Fibroblast of skin of scalp (primary cell): ENCODE data around the gene S100Z.
"Not testable (repeated sequence)": the region's sequence is repeated elsewhere in the genome, so short reads cannot be mapped to it uniquely, and the experiment has no call there.

ENCODE experiments used
- DNase-seq: peaks from one replicate; pipeline ENCODE4 v3.0.0-alpha.2; 2013

S100Z gene

DNA sequence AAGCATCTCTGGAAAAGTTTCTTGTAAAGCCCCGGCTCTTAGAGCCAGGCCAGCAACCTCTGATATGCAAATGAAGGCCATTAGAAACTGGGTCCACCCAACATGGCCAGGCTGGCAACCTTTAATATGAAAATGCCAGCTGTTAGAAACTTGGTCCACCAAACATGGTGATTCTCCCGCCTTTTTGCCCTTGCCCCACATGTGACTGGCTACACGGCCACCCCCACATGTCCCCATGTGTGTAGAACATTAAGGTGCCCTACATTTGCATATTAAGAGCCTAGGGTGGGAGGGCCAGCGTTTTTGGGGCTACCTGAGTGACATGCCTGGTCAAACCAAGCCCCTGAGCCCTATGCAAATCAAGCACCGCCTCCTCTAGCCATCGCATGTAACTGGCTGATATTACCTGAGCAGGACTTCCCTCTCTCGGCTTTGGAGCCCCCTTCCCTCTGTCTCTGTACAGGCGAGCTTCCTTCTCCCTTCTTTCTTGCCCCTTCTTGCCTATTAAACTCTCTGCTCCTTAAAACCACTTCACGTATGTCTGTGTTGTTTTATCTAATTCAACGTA, 39.0 kb downstream of the S100Z start:
- no peak for DNase-seq

DNA sequence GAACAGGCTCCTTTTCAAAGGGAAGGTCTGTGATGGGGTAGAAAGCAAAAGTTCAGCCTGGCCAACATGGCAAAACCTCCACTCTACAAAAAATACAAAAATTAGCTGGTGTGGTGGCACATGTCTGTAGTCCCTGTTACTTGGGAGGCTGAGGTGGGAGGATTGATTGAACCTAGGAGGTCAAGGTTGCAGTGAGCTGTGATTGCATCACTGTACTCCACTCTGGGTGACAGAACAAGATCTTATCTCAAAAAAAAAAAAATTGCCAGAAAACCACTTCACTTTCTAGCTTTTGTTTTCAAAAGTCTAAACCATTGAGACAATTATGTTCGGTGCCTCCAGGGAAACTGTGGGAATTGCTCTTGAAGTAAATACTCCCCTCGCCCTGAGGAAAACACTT, 43.5 kb downstream of the S100Z start:
- no peak for DNase-seq

DNA sequence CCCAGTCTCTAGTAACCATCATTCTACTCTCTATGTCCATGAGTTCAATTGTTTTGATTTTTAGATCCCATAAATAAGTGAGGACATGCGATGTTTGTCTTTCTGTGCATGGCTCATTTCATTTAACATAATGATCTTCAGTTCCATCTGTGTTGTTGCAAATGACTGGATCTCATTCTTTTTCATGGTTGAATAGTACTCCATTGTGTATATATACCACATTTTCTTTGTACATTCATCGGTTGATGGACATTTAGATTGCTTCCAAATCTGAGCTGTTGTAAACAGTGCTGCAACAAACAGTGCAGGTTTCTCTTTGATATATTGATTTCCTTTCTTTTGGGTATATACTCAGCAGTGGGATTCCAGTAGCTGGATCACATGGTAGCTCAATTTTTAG, 46.4 kb downstream of the S100Z start:
- no peak for DNase-seq

DNA sequence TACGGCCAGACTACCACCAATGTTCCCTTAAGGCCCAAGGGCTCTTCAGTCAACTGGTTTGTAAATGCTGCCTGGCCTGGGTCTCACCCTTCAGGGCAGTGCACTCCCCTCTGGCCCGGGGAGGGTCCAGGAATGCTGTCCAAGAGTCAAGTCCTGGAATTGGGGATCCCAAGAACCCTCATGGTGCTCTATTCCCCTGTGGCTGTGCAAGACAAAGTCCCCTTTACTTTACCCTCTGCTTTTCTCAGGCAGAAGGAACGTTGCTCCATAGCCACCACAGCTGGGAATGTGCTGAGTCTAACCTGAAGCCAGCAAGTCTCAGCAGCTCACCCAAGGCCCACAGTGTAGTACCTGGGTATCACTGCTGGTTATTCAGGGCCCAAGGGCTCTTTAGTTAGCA, 51.7 kb downstream of the S100Z start:
- DNase-seq = no peak

DNA sequence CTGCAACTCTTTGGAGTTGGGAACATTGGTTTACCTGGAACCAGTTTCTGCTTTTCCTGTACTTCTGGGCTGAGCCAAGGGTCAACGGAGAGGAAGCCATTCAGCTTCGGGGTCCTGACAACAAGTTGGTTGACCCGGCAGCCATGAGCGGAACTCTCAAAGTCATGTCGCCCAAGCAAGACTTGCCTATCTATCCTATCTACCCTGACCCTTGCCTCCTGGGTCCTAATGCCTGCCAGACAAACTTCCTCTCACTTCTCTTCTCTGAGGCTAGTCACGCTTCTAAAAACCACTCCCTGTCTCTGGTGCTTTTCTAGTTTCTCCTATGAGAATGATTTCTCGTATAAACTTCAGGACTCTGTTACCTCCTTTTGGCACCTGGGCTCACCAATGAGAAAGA, 58.4 kb downstream of the S100Z start:
- DNase-seq = no peak

DNA sequence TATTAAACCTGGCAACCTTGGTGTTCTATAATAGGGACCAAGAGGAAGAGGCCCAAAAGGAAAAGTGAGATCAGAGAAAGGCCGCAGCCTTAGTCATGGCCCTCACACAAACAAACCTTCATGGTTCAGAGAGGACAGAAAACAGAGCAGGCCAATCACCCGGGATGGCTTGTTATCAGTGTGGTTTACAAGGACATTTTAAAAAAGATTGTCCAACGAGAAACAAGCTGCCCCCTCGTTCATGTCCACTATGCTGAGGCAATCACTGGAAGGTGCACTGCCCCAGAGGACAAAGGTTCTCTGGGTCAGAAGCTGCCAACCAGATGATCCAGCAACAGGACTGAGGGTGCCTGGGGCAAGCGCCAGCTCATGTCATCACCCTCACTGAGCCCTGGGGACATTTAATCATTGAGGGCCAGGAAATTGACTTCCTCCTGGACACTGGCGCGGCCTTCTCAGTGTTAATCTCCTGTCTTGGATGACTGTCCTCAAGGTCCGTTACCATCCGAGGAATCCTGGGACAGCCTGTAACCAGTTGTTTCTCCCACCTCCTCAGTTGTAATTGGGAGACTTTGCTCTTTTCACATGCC, 60.6 kb downstream of the S100Z start:
- DNase-seq = not testable (repeated sequence)

DNA sequence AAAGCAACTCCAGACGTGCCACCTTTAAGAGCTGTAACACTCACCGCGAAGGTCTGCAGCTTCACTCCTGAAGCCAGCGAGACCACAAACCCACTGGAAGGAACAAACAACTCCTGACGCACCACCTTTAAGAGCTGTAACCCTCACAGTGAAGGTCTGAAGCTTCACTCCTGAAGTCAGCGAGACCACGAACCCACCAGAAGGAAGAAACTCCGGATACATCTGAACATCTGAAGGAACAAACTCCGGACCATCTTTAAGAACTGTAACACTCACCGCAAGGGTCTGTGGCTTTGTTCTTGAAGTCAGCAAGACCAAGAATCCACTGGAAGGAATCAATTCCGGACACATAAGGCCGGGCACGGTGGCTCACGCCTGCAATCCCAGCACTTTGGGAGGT, 64.9 kb downstream of the S100Z start:
- not testable (repeated sequence) for DNase-seq

DNA sequence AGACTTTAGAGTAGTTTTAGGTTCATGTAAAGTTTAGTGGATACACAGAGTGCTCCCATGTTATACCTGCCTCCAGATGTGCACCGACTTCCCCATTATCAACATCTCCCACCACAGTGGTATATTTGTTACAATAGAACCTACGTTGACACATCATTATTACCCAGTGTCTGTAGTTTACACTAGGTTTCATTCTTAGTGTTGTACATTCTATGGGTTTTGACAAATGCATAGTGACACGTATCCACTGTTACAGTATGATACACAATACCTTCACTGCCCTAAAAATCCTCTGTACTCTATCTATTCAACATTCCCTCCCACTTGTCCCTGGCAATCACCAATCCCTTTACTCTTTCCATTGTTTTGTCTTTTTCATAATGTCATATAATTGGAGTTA, 68.7 kb downstream of the S100Z start:
- DNase-seq = no peak

DNA sequence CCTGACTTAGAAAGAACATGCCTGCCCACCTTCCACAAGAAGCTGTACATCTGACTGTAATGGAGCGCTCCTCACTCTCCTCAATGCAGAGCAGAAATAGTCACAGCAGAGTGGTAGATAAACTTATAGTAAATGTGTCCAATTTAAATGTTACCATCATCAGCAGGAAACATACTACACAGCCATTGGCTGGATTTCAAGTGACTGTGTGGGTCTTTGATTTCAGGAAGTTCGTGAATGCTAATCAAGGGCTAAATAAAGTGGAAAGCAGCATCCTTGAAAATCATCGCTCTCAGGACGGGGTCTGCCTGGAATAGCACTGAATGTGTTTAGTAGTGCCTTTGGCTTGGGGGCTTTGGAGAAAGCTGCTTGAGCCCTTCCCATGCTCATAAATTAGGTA, 70.7 kb downstream of the S100Z start:
- no peak for DNase-seq

DNA sequence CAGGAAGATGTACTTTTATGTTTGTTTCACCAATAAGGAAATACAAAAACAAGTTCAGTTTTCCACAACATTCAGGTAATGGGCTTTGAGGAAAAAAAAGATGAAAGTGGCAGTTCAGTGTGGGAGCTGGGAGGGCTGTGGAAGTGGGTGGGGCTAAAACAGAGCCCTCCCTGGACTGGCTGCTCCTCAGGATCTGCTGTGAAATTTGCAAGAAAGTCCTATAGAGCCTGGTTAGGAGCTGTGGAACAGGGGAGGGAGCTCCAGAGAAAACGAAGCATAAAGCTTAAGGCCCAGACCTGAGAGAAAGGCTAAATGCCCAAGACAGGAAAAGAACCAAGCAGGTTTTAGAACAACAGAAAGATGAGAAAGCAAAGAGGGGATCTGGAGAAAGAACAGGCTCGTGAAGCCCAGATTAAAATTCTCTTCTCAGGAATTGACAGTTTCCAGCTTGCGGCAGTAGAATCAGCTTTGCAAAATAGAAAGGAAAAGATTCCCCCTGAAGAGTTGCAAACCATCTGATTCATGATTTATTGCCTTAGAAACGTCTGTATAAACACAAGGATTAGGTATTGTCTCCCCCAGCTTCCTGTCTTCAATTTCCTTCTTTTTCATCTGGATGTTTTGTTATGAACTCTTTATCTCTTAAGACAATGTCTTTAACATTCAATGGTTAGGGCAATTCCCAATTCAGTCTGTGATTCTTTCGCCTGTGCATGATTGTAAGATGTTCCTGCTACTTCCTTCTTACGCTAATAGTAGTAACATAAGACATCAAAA, 76.7 kb downstream of the S100Z start:
- no peak for DNase-seq

DNA sequence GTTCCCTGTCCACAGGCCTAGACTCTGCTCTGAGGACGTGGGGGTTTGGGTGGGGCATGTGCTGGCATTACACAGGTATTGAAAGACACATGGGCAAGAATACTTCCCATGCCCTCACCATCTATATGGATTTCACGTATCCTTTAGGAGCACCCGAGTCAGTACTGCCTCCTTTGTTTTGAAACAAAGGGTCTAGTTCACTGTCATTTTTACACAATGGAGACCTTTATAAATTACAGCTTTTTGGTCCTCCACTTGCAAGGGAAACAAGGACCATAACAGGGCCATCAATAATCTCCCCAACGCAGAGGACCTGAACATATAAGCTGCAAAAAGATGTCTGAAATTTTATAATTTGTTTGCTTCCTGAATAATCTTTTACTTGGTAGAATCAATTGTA, 78.1 kb downstream of the S100Z start:
- no peak for DNase-seq

DNA sequence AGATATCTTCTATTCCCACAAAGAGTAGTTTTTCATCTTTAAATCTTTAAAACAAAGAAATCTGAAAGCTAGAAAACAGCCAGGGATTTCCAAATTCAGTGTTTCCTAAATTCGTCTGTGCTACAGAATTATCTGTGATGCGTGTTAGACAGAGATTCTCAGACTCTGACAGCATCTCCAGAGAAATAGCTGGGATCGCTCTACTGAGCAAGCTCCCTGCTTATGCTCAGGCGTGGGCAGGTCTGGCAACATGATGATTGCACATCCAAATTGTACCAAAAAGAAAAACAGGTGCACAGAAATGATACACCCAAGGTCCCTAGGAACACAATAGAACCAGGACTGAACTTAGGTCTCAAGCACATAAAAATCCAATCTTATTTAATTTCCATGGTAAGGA, 80.3 kb downstream of the S100Z start:
- no peak for DNase-seq

DNA sequence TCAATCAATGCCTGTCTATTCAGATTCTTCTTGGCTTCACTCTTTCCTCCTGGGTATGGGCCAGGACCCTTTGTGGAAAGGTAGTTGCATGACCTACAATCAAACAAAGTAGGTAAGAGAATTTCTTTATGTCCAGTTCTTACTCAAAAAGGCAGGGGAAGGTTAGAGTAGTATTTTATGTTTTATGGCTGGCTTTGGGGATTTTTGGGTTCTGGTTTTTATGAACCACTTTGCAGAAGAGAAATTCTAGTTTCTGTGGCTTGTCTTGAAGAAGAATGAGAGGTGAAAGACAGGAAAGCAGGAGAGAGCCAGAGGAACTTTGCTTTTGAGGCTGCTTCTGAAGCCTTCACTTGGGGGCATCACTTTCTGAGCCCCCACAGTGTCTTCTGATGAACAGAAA, 88.4 kb downstream of the S100Z start:
- DNase-seq = no peak

DNA sequence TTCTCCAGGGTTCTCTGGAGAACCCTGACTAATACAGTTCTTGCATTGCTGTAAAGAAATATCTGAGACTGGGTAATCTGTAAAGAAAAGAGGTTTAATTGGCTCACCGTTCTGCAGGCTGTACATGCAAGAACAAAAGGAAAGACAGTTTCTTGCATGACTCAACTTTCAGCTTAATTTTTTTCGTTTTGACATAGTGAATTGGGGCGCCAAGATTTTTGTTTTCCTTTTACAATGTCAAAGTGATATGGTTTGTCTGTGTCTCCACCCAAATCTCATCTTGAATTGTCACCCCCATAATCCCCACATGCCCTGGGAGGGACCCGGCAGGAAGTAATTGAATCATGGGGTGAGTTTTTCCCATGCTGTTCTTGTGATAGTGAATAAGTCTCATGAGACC, 91.2 kb downstream of the S100Z start:
- no peak for DNase-seq

DNA sequence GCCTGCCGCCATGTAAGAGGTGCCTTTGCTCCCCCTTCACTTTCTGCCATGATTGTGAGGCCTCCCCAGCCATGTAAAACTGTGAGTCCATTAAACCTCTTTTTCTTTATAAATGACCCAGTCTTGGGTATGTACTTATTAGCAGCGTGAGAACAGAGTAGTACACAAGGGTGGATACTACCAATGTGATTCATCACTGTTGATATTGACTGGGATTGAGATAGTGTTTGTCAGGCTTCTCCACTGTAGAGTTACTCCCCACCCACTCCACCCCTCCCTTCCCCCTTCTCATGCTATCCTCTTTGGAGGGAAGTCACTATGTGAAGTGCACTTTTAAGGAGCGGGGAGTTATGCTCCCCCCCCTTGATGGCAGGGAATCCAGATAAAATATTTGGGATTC, 91.6 kb downstream of the S100Z start:
- DNase-seq = no peak

DNA sequence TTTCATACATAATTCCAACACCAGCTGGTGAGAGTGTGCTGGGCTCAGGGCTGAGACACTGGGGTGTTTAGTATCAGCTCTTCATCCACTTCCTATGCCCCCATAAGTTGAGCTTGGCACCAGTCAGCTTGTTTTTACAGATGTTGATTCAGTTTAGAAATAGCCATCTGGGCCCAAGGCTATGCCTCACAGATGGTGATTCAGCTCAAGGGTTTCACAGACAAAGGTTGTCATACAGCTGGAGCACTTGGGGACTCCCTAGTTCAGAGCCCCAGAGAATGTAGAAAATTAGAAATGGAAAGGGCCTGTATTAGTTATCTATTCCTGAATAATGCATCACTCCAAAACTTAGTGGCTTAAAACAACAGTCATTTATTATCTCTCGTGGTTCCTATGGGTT, 92.8 kb downstream of the S100Z start:
- peak; percentile 91 for DNase-seq

DNA sequence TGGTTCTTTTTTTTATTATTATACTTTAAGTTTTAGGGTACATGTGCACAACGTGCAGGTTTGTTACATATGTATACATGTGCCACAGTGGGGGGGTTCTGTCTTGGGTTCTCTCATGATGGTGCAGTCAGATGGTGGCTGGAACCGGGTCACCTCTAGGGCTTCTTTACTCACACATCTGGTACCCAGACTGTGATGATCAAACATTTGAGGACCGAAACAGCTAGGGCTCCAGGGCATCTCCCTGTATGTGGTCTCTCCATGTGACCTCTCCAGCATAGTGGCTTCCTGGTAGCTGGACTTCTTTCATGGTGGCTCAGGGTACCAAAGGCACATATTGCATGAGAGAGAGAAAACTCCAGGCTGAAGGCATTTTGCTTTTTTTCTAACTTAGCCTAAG, 93.2 kb downstream of the S100Z start:
- DNase-seq = peak; percentile 50

DNA sequence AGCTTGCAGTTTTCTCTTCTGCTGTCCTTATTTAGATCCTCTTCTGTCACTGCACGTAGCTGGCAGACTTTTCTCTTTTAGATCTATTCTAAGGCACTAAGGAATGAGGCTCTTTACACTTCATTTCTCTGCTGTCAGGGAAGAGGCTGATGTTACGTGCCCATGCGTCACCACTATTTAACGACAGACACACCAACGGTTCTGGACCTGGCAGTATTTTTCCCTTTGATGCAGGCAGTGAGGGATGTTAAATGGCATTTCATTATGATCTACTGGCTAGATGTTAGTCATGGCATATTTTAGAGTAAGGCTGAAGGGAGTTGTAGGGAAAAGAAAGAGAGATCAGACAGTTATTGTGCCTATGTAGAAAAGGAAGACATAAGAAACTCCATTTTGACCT, 94.8 kb downstream of the S100Z start:
- no peak for DNase-seq

DNA sequence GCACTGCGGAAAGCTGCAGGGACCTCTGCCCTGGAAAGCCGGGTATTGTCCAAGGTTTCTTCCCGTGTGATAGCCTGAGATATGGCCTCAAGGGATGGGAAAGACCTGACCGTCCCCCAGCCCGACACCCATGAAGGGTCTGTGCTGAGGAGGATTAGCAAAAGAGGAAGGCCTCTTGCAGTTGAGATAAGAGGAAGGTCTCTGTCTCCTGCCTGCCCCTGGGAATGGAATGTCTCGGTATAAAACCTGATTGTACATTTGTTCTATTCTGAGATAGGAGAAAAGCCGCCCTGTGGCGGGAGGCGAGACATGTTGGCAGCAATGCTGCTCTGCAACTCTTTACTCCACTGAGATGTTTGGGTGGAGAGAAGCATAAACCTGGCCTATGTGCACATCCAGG, 95.4 kb downstream of the S100Z start:
- not testable (repeated sequence) for DNase-seq

DNA sequence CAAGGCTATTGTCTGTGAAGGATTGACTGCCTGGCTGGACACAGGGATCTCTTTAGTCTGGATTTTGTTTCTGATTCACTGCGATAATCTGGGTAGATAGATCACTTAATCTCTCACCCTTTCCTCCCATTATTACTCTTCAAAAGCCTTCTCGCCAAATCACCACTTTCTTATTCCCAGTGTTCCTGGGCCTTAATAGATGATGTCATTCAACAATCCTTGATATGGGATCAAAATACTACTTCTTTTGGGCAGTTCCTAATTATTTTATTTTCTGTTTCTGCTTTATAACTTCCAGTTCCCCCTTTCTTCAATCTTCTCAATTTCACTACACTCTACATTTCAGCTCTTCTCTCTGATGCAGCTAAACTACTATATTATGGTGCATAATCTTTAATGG, 96.3 kb downstream of the S100Z start:
- DNase-seq = no peak

DNA sequence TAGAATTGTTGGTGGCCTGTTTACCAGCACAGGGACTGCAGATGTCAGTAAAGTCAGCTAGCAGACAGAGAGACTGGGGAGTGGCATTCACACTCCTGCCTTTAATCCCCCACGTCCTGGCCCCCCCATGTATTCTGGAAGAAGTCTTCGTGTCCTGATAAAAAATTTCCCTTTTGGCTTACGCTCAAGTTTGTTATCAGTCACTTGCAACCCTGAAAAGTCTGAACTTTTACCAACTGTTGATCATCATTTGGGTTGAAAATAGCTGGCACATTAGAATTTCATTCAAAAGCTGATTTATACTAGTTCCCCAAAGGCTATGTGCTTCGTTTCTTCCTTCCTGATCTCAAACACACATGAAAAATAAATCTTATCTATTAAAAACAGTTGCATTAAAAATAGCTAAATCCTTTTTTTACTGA, 97.3 kb downstream of the S100Z start:
- DNase-seq = no peak

DNA sequence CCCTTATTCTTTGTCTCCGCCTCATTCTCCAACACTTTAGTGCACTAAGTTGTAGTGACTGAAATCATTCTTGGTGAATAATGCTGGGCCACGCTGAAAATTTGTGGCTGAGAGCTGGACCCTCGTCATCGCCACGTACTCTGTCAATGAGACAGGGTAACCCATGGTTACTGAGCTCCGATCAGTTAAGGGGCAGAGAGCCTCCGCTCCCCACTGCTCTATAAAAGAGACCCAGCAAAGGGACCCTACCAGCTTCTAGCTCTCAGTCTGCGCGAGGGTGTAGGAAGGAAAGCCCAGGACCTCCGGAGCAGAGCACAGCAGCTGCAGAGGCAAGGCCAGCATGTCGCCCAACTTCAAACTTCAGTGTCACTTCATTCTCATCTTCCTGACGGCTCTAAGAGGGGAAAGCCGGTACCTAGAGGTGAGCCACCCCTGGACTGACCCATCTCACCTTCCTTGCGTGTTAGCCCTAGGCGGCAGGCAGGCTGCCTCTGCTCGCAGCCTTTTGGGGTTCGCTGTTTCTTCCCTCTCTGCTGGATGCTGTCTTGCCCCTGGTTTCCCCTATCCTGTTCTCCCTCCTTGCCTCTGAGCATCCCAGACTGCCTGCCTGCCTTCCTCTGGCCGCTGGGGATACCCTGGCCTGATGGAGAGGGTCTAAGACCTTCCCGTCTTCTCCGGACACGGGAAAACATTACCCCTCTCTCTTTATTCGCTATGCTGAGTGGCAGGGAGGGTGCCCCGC, 103.2 kb downstream of the S100Z start, which contains the start of gene CRHBP:
TSS of gene CRHBP (plus strand) at position 251 of the 742 bp plus-strand sequence. CDS start at position 341, 90 bp downstream.
- no peak for DNase-seq
